Measurements from ENCODE around the gene STAT4.
"Not testable (repeated sequence)": the region's sequence is repeated elsewhere in the genome, so short reads cannot be mapped to it uniquely, and the experiment has no call there.

STAT4 gene

DNA sequence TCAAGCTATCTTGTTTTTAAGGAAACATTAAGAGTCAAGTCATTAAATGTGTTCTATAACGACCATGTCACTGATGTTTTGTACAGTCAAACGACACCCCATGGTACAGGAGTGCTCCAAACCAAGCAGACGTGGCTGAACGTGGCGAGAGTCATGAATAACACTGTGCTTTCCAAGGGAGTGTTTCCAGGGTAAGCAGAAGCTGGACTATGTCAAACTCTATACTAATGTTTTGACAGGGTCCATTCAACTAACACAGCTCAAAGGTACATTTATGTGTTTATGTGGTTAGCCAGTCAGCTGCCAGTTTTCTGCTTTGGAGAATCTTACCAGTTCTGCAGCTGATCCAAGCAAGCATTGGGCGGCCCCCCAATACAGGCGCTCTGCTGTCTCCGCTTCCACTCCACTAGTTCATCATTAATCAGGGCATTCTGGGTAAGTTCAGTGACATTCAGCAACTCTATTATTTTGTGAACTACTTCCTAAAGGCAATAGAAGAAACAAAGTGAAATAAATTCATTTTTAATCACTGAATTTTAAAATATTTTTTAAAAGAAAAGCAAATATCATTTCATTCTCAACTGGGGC lies 153.2 kb downstream of the STAT4 start:
- no peak for DNase-seq (ENCODE audit: low read depth in 1 of 2, low spot score in 1 of 2)

DNA sequence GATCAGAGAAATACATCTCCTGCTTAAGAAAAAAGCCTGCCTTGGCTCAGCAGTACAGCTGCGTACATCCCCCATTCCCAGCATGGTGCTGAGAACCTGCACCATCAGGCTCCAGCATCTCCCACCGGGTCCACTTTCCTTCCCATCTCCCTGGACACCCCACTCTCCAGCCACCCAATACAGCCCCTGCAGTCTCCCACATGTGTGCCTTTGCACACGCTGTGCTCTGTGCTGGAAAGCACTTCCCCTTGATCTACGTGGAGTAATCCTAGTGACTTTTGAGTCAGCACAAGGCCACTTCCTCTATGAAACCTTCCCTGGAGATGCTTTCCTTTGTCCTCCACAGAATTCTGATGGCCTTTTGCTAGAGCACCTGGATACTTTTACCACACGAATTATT lies 153.8 kb downstream of the STAT4 start:
- DNase-seq (ENCODE audit: low read depth in 1 of 2, low spot score in 1 of 2) = no peak

DNA sequence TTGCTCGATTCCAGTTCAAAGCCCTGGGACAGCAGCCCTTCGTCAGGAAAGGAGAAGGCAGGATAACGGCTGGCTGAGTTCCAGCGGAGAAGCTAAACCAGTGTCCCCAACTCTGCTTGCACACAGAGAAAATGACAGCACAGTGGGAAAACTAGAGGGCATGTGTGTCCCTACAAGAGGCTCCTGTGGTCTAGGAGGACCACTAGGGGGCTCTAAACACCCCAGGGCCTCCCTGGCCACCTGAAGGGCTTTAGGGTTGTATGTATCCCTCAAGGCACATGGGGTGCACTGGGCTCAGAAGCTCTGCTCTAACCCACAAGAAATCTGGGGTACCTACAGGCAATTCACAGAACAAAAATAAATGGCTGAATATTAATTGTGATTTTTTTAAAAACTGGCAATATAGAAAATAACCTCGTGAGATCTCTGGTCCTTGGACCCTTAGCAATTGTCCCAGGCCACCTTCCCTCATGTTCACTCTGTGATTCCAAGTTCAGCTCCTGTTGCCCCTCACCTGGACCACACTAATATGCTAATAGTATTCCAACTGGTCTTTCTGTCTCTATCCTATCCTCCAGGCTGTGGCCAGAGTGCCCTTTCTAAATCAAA lies 154.4 kb downstream of the STAT4 start:
- DNase-seq (ENCODE audit: low read depth in 1 of 2, low spot score in 1 of 2) = no peak

DNA sequence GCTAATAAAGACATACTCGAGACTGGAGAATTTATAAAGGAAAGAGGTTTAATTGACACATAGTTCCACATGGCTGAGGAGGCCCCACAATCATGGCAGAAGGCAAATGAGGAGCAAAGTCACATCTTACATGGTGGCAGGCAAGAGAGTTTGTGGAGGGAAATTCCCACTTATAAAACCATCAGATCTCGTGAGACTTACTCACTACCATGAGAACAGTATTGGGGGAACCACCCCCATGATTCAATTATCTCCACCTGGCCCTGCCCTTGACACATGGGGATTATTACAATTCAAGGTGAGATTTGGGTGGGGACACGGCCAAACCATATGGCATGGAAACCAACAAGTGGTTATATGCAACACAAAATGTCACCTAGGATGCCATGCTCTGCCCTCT lies 155.5 kb downstream of the STAT4 start:
- not testable (repeated sequence) for DNase-seq (ENCODE audit: low read depth in 1 of 2, low spot score in 1 of 2)

DNA sequence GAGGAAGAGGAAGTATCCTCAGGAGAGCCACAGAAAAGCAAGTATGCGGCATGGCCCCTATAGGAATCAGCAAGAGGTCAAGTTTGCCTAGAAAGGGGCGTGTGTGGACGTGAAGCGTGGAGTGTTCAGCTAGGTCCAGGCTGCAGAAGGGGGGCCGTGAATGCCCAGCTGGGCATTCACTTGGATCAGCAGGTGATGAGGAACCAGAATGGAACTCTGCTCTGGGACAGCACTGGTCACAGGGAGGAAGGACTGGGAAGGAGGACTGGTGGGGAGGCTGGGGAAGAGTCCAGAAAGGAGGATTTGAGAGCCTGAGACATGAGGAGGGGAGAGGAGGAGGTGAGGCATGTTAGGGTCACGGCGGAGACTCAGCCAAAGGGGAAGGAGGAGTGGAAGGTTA lies 156.6 kb downstream of the STAT4 start:
- DNase-seq (ENCODE audit: low read depth in 1 of 2, low spot score in 1 of 2) = no peak

DNA sequence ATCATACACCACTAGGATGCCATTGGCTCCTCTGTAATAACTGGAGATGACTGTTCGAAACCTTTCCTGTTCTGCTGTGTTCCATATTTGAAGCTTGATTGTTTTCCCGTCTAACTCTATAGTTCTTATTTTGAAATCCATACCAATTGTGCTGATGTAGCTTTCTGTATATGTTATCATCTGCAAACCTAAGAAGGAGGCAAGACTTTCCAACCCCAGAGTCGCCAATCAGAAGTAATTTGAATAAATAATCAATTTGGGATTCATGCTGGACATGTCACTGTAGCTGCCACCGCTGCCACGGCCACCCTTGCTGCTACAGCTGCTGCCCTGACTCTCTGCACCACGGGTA lies 157.5 kb downstream of the STAT4 start:
- no peak for DNase-seq (ENCODE audit: low read depth in 1 of 2, low spot score in 1 of 2)

DNA sequence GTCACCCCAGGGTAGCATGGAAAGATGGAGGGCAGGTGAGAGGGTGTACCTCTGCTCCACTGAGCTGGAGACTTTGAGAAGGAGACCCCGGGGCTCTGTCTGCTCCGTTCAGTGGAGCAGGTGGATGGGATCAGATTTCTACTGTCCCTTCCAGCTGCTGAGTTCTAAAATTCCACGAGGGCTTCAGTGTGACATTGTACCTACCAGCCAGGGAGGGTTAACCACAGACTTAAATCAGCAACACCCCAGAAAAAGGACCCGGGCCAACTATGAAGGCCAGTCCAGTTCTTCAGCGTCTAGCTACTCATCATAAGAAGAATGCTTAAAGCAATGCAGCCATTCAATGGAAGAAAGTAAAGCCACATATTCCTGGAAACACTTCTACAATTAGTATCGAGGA lies 160.7 kb downstream of the STAT4 start:
- DNase-seq (ENCODE audit: low read depth in 1 of 2, low spot score in 1 of 2) = no peak

DNA sequence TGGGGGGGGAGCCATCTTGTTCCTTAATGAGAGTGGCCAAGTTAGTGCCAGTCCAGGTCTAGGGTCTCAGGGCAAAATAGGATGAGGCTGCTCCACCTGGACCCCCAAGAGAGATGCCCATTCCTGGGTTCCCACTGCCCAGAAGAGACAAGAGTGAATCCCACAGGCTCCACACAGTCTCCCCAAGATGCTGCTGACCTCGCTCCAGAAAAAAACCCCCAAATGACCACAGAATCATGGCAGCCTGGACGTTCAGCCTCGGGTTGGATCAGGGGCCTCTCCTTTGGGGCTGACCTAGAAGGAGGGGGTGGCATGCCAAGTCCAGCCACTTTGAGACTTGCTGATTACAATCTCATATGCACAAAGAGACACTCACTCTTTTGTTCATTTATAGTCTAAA lies 161.9 kb downstream of the STAT4 start:
- DNase-seq (ENCODE audit: low read depth in 1 of 2, low spot score in 1 of 2) = no peak

DNA sequence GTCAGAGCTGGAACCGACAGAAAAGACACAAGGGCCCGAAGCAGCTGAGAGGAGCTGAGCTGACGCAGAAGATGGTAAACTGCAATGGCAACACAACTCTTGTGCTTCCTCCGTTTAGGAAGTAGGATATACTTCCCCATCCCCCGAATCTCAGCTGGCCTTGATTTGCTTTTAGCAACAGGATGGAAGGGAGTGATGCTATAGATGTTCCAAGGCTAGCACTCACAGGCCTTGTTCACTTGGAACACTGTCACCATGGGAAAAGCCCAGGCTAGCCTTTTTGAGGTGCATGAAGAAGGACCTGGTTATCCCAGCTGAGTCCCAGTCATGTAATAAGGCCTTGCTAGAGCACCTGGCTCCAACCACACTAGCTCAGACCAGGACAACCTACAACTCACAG lies 162.9 kb downstream of the STAT4 start:
- DNase-seq (ENCODE audit: low read depth in 1 of 2, low spot score in 1 of 2) = no peak

DNA sequence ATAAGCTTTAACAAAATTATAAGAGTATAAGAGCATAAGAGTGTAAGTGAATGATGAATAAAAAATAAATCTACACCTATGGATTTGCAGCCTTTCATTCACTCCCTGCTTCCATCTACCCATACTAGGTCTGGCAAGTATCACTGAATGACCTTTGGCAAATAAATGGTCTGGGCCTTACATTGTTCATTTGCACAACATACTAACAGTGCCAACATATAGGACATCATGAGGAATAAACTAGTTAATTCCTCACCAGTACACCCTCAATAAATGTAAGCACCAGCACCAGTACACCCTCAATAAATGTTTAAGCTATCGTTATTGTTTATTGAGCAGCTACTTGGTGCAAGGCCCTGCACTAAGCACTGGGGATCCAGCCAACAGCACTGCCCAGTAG lies 163.7 kb downstream of the STAT4 start:
- DNase-seq (ENCODE audit: low read depth in 1 of 2, low spot score in 1 of 2) = no peak

DNA sequence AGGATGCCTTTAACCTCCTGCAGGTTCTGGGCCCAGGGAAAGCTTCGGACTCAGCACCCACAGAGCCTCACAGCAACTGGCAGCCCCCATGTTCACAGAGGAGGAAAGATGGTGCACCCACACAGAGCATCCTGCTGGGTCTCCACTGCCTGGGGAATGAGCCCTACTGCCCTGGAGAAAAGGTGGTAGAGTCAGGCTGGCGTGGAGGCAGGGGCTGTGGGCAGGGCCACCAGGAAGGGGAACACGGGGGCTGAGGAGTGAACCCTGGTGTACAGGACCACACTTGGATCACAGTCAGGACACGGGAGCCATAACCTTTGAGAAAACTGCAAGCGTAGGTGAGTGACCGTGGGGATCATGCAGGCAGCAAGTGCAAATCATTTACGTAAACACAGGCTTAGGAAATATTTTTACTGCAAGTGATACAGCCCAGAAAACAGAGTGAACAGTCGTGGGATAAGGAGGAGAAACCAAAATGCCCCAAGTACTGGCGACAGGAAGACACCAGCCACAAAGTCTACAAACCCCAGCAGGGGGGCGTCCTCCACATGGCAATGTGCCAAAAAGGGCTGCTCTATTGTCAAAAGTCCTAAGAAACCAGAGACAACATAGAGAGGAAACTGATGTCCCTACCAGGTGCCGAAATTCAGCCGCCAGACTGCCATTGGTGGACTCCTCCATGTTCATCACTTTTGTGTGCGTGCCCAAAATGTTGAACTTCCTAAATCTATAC lies 164.4 kb downstream of the STAT4 start:
- no peak for DNase-seq (ENCODE audit: low read depth in 1 of 2, low spot score in 1 of 2)

DNA sequence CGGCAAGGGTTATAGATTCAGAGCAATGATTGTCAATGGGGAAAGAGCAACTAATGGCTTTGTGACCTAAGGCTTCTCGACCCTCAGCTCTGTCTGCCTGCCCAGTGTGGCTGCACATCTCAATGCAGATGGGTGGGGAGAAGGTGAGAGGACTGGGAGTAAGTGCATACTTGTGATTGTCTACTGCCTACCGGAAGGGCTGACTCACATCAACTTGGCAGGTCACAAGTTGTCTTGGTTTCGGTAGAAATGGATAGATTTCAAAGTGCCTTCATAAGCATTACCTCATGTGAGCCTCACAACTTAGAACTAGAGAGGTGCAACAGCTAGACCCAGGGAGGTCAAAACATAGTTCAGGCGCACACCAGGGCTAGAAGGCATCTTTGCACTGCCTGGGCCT lies 166.2 kb downstream of the STAT4 start:
- no peak for DNase-seq (ENCODE audit: low read depth in 1 of 2, low spot score in 1 of 2)

DNA sequence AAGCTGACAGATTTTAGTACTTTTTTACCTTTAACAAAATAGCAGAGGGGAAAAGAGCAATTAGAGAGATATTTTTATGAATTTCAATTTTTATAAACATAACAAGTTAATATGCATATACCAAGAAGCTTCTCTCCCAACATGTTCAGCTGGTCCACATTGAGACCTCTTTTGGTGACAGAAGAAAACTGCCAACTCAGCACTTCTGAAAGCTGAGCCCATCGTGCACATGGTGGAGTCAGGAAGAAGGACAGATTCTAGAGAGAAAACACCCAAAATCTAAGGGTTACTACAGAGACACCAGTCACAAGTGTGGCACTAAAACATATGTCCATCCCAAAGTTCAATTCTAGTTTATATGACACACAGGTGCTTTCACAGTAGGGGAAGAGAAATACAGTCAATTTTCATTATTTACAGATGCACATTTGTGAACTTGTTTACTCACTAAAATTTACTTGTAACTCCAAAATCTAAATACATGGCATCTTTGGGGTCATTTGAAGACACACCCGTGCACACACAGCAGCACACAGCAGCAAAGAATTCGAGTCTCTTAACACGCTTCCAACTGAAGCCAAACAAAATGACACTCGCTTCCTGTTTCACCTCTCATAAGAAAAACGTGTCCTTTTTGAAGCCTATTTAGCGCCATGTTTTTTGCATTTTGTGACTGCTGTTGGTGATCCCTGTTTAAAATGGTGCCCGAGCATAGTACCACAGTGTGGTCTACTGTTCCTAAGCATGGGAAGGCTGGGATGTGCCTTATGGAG lies 168.3 kb downstream of the STAT4 start:
- DNase-seq (ENCODE audit: low read depth in 1 of 2, low spot score in 1 of 2) = no peak

DNA sequence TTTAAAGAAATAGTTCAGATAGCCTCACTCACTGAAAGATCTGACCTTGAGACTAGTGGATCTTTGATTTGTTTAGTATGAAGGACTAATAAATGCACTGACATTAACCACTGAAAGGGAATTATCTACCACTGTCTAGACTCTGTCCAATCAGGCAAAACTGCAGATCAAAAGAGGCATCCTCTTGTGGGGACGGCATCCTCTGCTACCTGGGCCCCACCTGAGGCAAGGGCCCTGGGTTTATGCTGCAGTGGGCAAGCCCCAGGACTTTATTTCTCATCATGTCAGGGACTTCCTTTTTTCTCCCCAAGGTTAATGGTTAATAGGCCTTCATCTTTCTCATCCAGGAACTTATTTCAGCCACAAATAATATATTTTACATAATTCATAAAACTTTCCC lies 169.1 kb downstream of the STAT4 start:
- DNase-seq (ENCODE audit: low read depth in 1 of 2, low spot score in 1 of 2) = no peak

DNA sequence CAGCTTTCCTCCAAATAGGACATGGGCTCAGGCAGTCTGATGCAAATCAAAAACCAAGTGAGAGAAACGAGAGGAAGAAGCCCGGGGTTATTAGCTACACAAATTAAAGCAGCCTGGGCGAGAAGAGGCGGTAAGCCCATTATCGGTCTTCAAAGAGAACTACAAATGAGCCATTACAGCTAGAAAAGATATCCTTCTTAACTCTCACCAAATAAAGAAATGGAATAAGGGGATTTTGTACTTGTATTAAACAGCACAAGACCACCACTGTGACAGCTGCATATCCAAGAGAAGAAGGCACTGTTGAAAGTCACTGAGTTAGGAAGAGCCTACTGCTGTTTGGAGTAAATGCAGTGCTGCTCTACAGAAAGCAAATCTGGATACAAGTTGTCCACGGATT lies 169.5 kb downstream of the STAT4 start:
- DNase-seq (ENCODE audit: low read depth in 1 of 2, low spot score in 1 of 2) = no peak

DNA sequence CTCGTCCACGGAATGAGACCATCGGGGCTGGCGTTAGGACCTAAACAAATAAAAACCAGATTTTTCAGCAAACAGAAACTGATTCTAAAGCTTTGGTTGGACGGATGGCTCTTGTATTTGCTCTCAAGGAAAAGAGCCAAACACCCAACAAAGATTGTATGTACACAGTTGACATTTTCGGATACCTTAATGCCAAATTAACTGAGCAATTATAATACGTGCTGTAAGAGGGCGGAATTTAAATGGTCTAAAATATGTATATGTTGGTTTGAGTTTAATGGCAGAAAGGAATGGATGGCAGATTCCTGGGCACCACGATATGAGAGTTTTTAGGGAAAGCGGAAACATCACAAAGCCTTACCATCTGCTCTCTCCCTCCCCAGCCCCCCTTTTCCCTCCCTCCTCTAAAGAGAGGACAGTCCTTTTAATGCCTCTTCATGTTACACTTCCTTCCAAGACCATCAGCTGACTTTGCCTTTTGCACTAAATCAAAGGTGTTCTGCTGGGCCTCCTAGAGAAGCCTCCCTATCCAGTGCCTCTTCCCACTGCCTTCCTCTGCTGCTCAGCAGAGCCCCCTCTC lies 170.1 kb downstream of the STAT4 start:
- DNase-seq (ENCODE audit: low read depth in 1 of 2, low spot score in 1 of 2) = no peak

DNA sequence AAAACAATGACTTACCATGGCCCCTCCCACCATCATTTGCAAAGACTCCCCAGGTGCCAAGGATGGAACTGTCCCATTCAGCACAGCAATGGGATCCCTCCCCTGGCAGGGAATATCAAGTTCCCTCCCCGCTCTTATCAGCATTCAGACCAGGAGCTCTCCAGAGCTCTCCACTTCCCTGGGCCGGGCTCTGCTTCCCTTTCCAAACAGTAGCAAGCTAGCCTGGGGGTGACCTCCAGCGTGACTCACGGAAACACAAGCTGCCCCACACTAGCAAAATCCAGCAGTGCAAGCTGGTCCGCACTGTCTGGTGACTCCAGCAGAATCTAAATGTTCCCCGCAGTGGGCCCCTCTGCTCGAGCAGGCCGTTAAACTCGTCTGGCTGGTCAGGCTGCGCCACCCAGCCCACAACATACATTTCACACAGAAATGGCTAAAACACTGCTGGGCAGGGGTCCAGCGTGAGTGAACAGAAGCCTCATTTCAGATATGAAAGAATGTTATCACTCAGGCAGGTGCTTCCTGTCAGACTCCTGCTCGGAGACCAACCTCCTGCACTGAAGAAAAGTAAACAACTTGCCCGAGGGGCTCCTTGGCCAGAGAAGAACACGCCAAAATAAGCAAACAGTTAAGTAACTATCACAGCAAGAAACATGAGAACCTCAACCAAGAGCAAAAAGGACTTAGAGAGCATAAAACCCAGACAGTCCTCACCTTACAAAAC lies 170.7 kb downstream of the STAT4 start:
- no peak for DNase-seq (ENCODE audit: low read depth in 1 of 2, low spot score in 1 of 2)

All from activated CD4-positive, alpha-beta T cell treated with anti-CD3 and anti-CD28 coated beads, Interleukin-2, amount 50 U/mL, for 24 hours (primary cell).